ENCODE measurements around the gene ALOXE3. TPM values are rescaled to one million over a fixed set of nuclear protein-coding genes. Genes with fewer than 3 reads are reported as not detected.
A peak's percentile ranks its signal among the peaks of the same experiment; 100 is the strongest.

Gene ALOXE3
- polyA plus RNA-seq, 2 of the 4 experiments (the other 2 are of a cell fraction) = 0.35 to 0.40 TPM

DNA sequence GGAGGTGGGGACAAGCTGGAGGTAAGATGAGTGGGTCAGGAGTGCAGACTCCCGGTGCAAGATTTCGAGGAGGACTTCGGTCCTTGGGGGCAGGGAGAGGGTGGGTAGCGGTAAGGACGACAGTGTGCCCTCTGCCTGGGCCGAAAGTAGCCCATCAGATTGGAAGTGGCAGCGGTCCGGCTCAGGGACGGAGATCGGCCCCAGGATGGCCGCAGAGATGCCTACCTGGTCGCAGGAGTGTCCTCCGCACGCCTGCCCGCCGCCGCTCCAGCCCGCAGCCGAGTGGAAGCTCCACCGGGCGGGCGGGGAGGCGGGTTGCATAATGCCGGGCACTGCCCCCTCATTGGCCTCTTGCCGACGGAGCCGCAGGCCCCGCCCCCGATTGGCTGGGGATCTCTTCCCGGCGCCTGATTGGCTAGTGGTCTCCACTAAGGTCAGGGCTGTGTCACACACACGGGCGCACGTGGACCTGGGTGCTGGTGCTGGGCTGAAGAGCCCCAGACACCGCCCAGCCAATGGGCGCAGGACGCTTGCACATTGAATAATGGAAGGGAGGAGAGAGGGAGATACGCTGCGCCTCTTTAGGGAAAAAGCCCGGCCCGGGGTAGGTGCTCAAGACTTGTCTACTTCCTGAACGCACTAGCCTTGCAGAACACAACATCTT, 33.9 kb upstream of the ALOXE3 start, which contains the start of gene PER1 (continued):
- TF ChIP-seq HEYL (CRISPR knock-in tag; IDR thresholded peaks at IDR 0.05) (no peak), PHF8 (IDR thresholded peaks at IDR 0.05; ENCODE audit: borderline replicate concordance, low read depth) (peak; percentile 39; the same call in 1 of the 2 replicates)

DNA sequence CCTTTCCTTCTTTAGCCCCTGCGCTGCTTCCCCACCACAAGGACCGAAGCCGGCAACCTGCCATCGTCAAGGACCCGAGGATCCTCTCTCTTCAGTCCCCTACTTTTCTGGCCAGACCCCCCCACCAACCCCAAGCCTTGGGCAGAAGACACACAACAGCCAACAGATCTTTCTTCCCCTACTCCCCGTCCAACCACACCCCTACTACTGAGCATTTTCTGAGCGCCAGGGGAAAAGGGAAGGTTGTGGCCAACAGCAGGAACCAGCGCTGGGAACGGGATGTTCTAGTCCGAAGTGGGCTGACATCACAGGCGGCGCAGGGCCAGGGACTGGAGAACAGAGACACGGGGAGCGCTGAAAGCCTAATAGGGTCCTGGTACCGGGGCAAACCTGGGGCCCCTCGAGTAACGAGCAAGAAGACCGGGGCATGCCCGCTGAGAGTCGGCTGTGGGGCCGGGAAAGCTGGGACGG, 33.4 kb upstream of the ALOXE3 start:
- TF ChIP-seq CHD2 (IDR thresholded peaks at IDR 0.05; ENCODE audit: low read length, partially characterized antibody) = peak; percentile 7
- TF ChIP-seq, protein P1, sequence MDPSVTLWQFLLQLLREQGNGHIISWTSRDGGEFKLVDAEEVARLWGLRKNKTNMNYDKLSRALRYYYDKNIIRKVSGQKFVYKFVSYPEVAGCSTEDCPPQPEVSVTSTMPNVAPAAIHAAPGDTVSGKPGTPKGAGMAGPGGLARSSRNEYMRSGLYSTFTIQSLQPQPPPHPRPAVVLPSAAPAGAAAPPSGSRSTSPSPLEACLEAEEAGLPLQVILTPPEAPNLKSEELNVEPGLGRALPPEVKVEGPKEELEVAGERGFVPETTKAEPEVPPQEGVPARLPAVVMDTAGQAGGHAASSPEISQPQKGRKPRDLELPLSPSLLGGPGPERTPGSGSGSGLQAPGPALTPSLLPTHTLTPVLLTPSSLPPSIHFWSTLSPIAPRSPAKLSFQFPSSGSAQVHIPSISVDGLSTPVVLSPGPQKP (IDR thresholded peaks at IDR 0.05; ENCODE audit: low read depth, low read length) = no peak
- WGBS (ENCODE audit: missing lambda C conversion rate) = 36% methylated on average over 22 of the region's 22 CpGs
- no peak for FAIRE-seq
- peak overlapping the region; percentile 49 for H3K4me3 ChIP-seq
- ChIA-PET POLR2A (interaction anchor here (0.8 to 1.3 kb wide), 5 partner anchors 11 to 40 kb away, joined by 4 to 12 read pairs (median 5); no protein-coding TSS in a partner anchor), CTCF (interaction anchor here (1.2 to 26.5 kb wide), 3 partner anchors 1 to 33 kb away, joined by 4 to 601 read pairs (median 601); partner anchors contain the start of genes PER1 and VAMP2)
- ATAC-seq = no peak
- H3K4me2 ChIP-seq = peak overlapping the region; percentile 78
- H3K9me3 ChIP-seq = no peaks in the 10 kb centered on the region
- peak overlapping the region; percentile 89 to 93 for H3K27ac ChIP-seq
- no peak for DNase-seq (ENCODE audit: low read depth in 1 of 2, low spot score in 1 of 2)
- H3K4me1 ChIP-seq = peaks cover 42% of the 10 kb centered on the region

DNA sequence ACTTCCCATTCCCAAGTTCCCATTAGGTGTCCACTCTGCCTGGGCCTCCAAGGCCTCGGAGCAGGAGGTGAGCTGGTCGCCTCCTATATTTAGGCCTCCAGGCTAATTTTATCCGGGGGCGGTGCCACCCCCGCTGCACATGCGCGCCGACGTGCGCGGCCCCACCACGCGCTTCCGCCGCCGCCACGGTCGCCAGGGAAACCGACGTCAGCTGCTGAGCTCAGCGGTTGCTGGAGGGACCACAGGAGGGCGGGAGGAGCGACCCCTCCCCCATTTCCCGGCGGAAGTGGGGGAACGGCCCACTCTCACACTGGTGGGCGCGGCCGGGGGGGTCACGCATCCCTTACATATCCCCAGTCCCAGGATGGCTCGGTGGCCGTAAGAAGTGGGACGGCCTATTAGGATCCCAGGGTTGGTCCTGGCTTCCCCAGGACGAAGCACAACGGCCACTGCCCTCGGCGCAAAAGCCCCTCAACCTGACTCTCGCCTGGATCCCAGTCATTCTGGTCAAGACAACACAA, 32.9 kb upstream of the ALOXE3 start:
- no peak for FAIRE-seq
- Histone ChIP-seq H3K4me2 (peak overlapping the region; percentile 78), H3K9me3 (no peaks in the 10 kb centered on the region), H3K27ac (peak overlapping the region; percentile 89 to 93; a peak in 3 of 6 replicates), H3K4me1 (peaks cover 42% of the 10 kb centered on the region), H3K4me3 (peak overlapping the region; percentile 49; the same call in 2 of the 3 replicates)
- ChIA-PET POLR2A (interaction anchor here (1.3 kb wide), 1 partner anchor 13 kb away, joined by 10 read pairs; no protein-coding TSS in a partner anchor), CTCF (interaction anchor here (1.2 to 26.5 kb wide), 3 partner anchors 2 to 32 kb away, joined by 4 to 601 read pairs (median 601); partner anchors contain the start of genes PER1 and VAMP2)
- TF ChIP-seq MAFK (IDR thresholded peaks at IDR 0.05; ENCODE audit: partially characterized antibody) = peak; percentile 3
- no peak for TF ChIP-seq RCOR1 (IDR thresholded peaks at IDR 0.05; ENCODE audit: low read depth, low read length)
- peak; percentile 82; the same call in 1 of the 2 replicates for TF ChIP-seq HOXA7 (CRISPR knock-in tag; IDR thresholded peaks at IDR 0.05)
- no peak for DNase-seq (ENCODE audit: low read depth in 1 of 2, low spot score in 1 of 2)
- ATAC-seq = no peak
- 91% methylated on average over 38 of the region's 38 CpGs for WGBS (ENCODE audit: missing lambda C conversion rate)

DNA sequence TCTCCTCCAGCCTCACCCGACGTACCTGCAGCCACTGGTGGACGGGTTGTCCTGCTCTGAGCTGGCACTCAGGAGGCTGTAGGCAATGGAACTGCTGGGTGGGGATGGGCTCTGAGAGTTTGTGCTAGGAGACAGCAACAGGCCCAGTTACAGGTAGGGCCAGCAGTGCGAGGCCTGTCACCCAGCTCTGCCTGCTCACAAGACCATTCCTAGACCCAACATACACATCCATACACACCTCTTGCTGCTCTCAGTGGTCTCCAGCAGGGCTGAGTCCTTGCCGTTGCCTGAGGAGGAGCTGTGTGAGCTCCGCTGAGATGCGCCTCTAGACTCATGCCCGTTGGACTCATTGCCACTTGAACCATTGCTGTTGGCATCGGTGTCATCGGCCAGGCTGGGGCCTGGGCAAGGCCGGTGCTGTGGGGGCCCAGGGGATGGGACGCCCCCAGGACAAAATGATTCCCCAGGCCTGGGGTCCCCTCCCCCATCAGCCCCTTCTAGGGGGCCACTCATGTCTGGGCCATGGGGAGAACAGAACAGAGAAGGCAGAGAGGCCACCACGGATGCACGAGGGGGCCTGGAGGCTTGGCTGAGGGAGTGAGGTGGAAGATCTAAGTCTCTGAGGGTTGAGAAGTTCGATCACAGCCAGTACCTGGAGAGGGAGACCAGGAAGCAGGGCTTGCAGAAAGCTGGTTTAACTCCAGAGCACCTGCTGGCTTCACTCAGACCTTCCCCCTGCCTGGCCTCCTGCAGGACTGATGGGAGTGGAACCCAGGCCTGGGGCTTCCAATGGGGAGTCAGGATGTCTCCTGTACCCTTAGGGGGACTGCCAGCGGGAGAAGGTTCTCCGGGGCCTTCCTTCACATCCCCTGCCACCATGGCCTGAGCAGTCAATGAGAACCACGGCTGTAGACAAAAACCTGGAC, 32.1 kb upstream of the ALOXE3 start:
- TF ChIP-seq POLR2A (IDR thresholded peaks at IDR 0.05; ENCODE audit: low read length) (no peak), JUN (IDR thresholded peaks at IDR 0.05) (no peak), BHLHE40 (IDR thresholded peaks at IDR 0.05; ENCODE audit: low read depth, low read length) (no peak), GATA3 (IDR thresholded peaks at IDR 0.05; ENCODE audit: borderline replicate concordance) (no peak), SMC3 (IDR thresholded peaks at IDR 0.05) (no peak), HOXB5 (CRISPR knock-in tag; IDR thresholded peaks at IDR 0.05) (no peak), TP53 (CRISPR knock-in tag; IDR thresholded peaks at IDR 0.05) (no peak), POLR2AphosphoS2 (conservative IDR thresholded peaks at IDR 0.05; ENCODE audit: low read length) (no peak; the same call in 1 of the 2 replicates), CBX2 (IDR thresholded peaks at IDR 0.05; ENCODE audit: borderline replicate concordance, low read depth) (no peak), RFX5 (IDR thresholded peaks at IDR 0.05) (no peak), NR3C1 (IDR thresholded peaks at IDR 0.05) (no peak), KDM1A (IDR thresholded peaks at IDR 0.05; ENCODE audit: low read depth) (no peak), SREBF2 (IDR thresholded peaks at IDR 0.05) (no peak)
- TF ChIP-seq, protein P2, sequence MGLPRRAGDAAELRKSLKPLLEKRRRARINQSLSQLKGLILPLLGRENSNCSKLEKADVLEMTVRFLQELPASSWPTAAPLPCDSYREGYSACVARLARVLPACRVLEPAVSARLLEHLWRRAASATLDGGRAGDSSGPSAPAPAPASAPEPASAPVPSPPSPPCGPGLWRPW (IDR thresholded peaks at IDR 0.05) = no peak
- TF ChIP-seq, protein P3, sequence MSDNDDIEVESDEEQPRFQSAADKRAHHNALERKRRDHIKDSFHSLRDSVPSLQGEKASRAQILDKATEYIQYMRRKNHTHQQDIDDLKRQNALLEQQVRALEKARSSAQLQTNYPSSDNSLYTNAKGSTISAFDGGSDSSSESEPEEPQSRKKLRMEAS (IDR thresholded peaks at IDR 0.05) = no peak
- POLR2A ChIA-PET = no interaction called here
- no peak overlapping the region for H3K4me3 ChIP-seq
- 93% methylated on average over 18 of the region's 18 CpGs for WGBS (ENCODE audit: missing lambda C conversion rate)
- ATAC-seq = no peak
- peak overlapping the region; percentile 78; the same call in 1 of the 3 replicates for H3K4me2 ChIP-seq
- no peak overlapping the region; a peak in 1 of 6 replicates for H3K27ac ChIP-seq
- no peak for FAIRE-seq
- CTCF ChIA-PET = interaction anchor here (1.2 to 26.5 kb wide), 5 partner anchors 3 to 71 kb away, joined by 4 to 601 read pairs (median 4); partner anchors contain the start of genes PER1 and VAMP2
- H3K9me3 ChIP-seq = no peaks in the 10 kb centered on the region
- peaks cover 37% of the 10 kb centered on the region for H3K4me1 ChIP-seq
- DNase-seq (ENCODE audit: low read depth in 1 of 2, low spot score in 1 of 2) = no peak

Data from A549 (cell line).